ENCODE measurements around the gene STT3B. TPM values are rescaled to one million over a fixed set of nuclear protein-coding genes. Genes with fewer than 3 reads are reported as not detected.
A peak's percentile ranks its signal among the peaks of the same experiment; 100 is the strongest.

Gene STT3B
- total and polyA plus RNA-seq, 2 donors from 2014 or later: 44.7 to 89.9 TPM

- H3K4me3 ChIP-seq (ENCODE audit: low read length in 3 of 3): peak overlapping the region; percentile 8 to 98 (median 91)
- TF ChIP-seq CTCF (IDR thresholded peaks at IDR 0.05; ENCODE audit: borderline replicate concordance, extremely low read depth, insufficient read depth): no peak
- intact Hi-C loops (cut with DNase I): no loop called here
These were observed 1.8 kb upstream of the STT3B start for GRCh38 chr3:31530960-31531335.

GRCh38 chr3:31531452-31531991 lies 1.2 kb upstream of the STT3B start:
- FAIRE-seq (no peak), DNase-seq (no peak)
- peak overlapping the region; percentile 76 to 93 (median 88) for H3K9ac ChIP-seq (ENCODE audit: low read length in 3 of 3)
- H3K4me3 ChIP-seq (ENCODE audit: low read length in 3 of 3): peak overlapping the region; percentile 78 to 98 (median 91)
- TF ChIP-seq CTCF (IDR thresholded peaks at IDR 0.05; ENCODE audit: borderline replicate concordance, extremely low read depth, insufficient read depth): peak; percentile 9
- peaks cover 0 to 3% (median 0%) of the 10 kb centered on the region in 3 donors for H3K4me1 ChIP-seq (ENCODE audit: control insufficient read depth in 2 of 3, insufficient read depth in 2 of 3, low read depth in 1 of 3, low read length in 3 of 3)
- no peaks in the 10 kb centered on the region for H3K27me3 ChIP-seq (ENCODE audit: control insufficient read depth, insufficient read depth, low read length)
- intact Hi-C loops (cut with DNase I): no loop called here
- H3K9me3 ChIP-seq (ENCODE audit: control insufficient read depth in 2 of 3, insufficient read depth in 1 of 3, low read length in 3 of 3): no peaks in the 10 kb centered on the region
- H3K36me3 ChIP-seq (ENCODE audit: control insufficient read depth in 2 of 3, insufficient read depth in 3 of 3, low read length in 3 of 3): no peaks in the 10 kb centered on the region
- peak overlapping the region; percentile 100 for H3K27ac ChIP-seq (ENCODE audit: low read depth in 2 of 2, low read length in 2 of 2)

More at GRCh38 chr3:31530960-31531335, 1.8 kb upstream of the STT3B start:
- H3K36me3 ChIP-seq (ENCODE audit: control insufficient read depth in 2 of 3, insufficient read depth in 3 of 3, low read length in 3 of 3): no peaks in the 10 kb centered on the region
- H3K4me1 ChIP-seq (ENCODE audit: control insufficient read depth in 2 of 3, insufficient read depth in 2 of 3, low read depth in 1 of 3, low read length in 3 of 3): no peaks in the 10 kb centered on the region
- H3K9me3 ChIP-seq (ENCODE audit: control insufficient read depth in 2 of 3, insufficient read depth in 1 of 3, low read length in 3 of 3): no peaks in the 10 kb centered on the region
- FAIRE-seq (no peak), DNase-seq (peak in 1 of 5 donors; percentile 13)
- H3K27ac ChIP-seq (ENCODE audit: low read depth in 2 of 2, low read length in 2 of 2): no peak overlapping the region
- H3K9ac ChIP-seq (ENCODE audit: low read length in 3 of 3): peak overlapping the region in 2 of 3 donors; percentile 88 to 93
- no peaks in the 10 kb centered on the region for H3K27me3 ChIP-seq (ENCODE audit: control insufficient read depth, insufficient read depth, low read length)

- peak overlapping the region; percentile 76 to 93 (median 88) for H3K9ac ChIP-seq (ENCODE audit: low read length in 3 of 3)
- peak overlapping the region; percentile 100 for H3K27ac ChIP-seq (ENCODE audit: low read depth in 2 of 2, low read length in 2 of 2)
- no peaks in the 10 kb centered on the region for H3K9me3 ChIP-seq (ENCODE audit: control insufficient read depth in 2 of 3, insufficient read depth in 1 of 3, low read length in 3 of 3)
- FAIRE-seq (peak; percentile 94), DNase-seq (peak; percentile 99 to 100 (median 100))
- intact Hi-C loops (cut with DNase I): no loop called here
- H3K36me3 ChIP-seq (ENCODE audit: control insufficient read depth in 2 of 3, insufficient read depth in 3 of 3, low read length in 3 of 3): no peaks in the 10 kb centered on the region
- no peaks in the 10 kb centered on the region for H3K27me3 ChIP-seq (ENCODE audit: control insufficient read depth, insufficient read depth, low read length)
- peak overlapping the region; percentile 78 to 98 (median 91) for H3K4me3 ChIP-seq (ENCODE audit: low read length in 3 of 3)
- no peak for TF ChIP-seq CTCF (IDR thresholded peaks at IDR 0.05; ENCODE audit: borderline replicate concordance, extremely low read depth, insufficient read depth)
- H3K4me1 ChIP-seq (ENCODE audit: control insufficient read depth in 2 of 3, insufficient read depth in 2 of 3, low read depth in 1 of 3, low read length in 3 of 3): peaks cover 0 to 3% (median 0%) of the 10 kb centered on the region in 3 donors
These were observed 636 bp upstream of the STT3B start for GRCh38 chr3:31531992-31532586.

Measured in kidney (tissue), 14 donors.